A549 treated with AZD2906 at 1 μM for 4 hours (cell line): ENCODE results near the gene SGPP2. TPM values are rescaled to one million over a fixed set of nuclear protein-coding genes. Genes with fewer than 3 reads are reported as not detected.

Source experiments
- total RNA-seq: library from RNA; stranded (reverse); fragments of 200-300 nt; extraction: Qiagen RNA extraction; gene quantifications from 5 replicates; pipeline ENCODE4 v1.2.3, GENCODE V29; 2022

Gene SGPP2, protein sequence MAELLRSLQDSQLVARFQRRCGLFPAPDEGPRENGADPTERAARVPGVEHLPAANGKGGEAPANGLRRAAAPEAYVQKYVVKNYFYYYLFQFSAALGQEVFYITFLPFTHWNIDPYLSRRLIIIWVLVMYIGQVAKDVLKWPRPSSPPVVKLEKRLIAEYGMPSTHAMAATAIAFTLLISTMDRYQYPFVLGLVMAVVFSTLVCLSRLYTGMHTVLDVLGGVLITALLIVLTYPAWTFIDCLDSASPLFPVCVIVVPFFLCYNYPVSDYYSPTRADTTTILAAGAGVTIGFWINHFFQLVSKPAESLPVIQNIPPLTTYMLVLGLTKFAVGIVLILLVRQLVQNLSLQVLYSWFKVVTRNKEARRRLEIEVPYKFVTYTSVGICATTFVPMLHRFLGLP
- 0.71 to 0.84 TPM (median 0.79 TPM) in 5 replicates for total RNA-seq

GRCh38 chr2:222424276-222424728 is at the start of gene SGPP2:
SGPP2 (plus strand) TSS chr2:222424543; CDS start chr2:222424603, 60 bp downstream.

Other genes with a start within 250 kb of the SGPP2 start
- not detected in 5 replicates for gene PAX3, start 125.5 kb upstream of the SGPP2 start, total RNA-seq
- 41.1 to 45.8 TPM (median 41.8 TPM) in 5 replicates for gene FARSB, start 231.5 kb downstream of the SGPP2 start, total RNA-seq
- not detected in 5 replicates for gene MOGAT1, start 247.1 kb downstream of the SGPP2 start, total RNA-seq